MG63 (cell line): ENCODE results near the gene SRSF12. TPM values are rescaled to one million over a fixed set of nuclear protein-coding genes. Genes with fewer than 3 reads are reported as not detected.
"Not testable (repeated sequence)": the region's sequence is repeated elsewhere in the genome, so short reads cannot be mapped to it uniquely, and the experiment has no call there.

Source experiments
- DNase-seq: peaks from one replicate; pipeline ENCODE4 v3.0.0-alpha.2; 2020
- H3K27me3 ChIP-seq: fragments of 250-450 bp; sonication (Bioruptor Pico); 2 replicates; pipeline ENCODE4 v1.5.1; 2020; ENCODE audit warnings: mild to moderate bottlenecking, moderate library complexity
- H3K36me3 ChIP-seq: fragments of 250-450 bp; sonication (Bioruptor Pico); 2 replicates; pipeline ENCODE4 v1.5.1; 2020; ENCODE audit warnings: mild to moderate bottlenecking, moderate library complexity
- H3K4me3 ChIP-seq: fragments of 250-450 bp; sonication (Bioruptor Pico); 2 replicates; pipeline ENCODE4 v1.5.1; 2020; ENCODE audit warnings: mild to moderate bottlenecking, moderate library complexity
- H3K9me3 ChIP-seq: fragments of 250-450 bp; sonication (Bioruptor Pico); 2 replicates; pipeline ENCODE4 v1.5.1; 2020; ENCODE audit warnings: mild to moderate bottlenecking, moderate library complexity
- total RNA-seq: library from RNA; depleted of rRNA; stranded (reverse); fragments of >200 nt; shearing (Covaris generic); gene quantifications from 2 replicates; pipeline ENCODE4 v1.2.3, GENCODE V29; 2014; ENCODE audit warnings: low replicate concordance

SRSF12 gene
- total RNA-seq, 1 experiment from 2014 or later = 0.46 TPM

- no peak overlapping the region for H3K4me3 ChIP-seq
- H3K36me3 ChIP-seq = no peaks in the 10 kb centered on the region
- no peaks in the 10 kb centered on the region for H3K27me3 ChIP-seq
- DNase-seq = no peak
- no peaks in the 10 kb centered on the region for H3K9me3 ChIP-seq
Measured at GRCh38 chr6:89138173-89138572, 20.3 kb upstream of the SRSF12 start.

GRCh38 chr6:89134723-89135122, 16.9 kb upstream of the SRSF12 start:
- DNase-seq = no peak
- Histone ChIP-seq H3K36me3 (no peaks in the 10 kb centered on the region), H3K9me3 (no peaks in the 10 kb centered on the region), H3K27me3 (no peaks in the 10 kb centered on the region), H3K4me3 (no peak overlapping the region)

GRCh38 chr6:89133981-89134380, 16.1 kb upstream of the SRSF12 start:
- Histone ChIP-seq H3K4me3 (no peak overlapping the region), H3K9me3 (no peaks in the 10 kb centered on the region), H3K27me3 (no peaks in the 10 kb centered on the region), H3K36me3 (no peaks in the 10 kb centered on the region)
- no peak for DNase-seq

- DNase-seq = no peak
- Histone ChIP-seq H3K4me3 (no peak overlapping the region), H3K36me3 (no peaks in the 10 kb centered on the region), H3K9me3 (no peaks in the 10 kb centered on the region), H3K27me3 (no peaks in the 10 kb centered on the region)
Measured at GRCh38 chr6:89132057-89132456, 14.2 kb upstream of the SRSF12 start.

GRCh38 chr6:89131599-89131998, 13.7 kb upstream of the SRSF12 start:
- Histone ChIP-seq H3K27me3 (no peaks in the 10 kb centered on the region), H3K36me3 (no peaks in the 10 kb centered on the region), H3K4me3 (no peak overlapping the region), H3K9me3 (no peaks in the 10 kb centered on the region)
- DNase-seq = no peak

- not testable (repeated sequence) for DNase-seq, H3K4me3 ChIP-seq, H3K27me3 ChIP-seq
Measured at GRCh38 chr6:89128256-89128671, 10.4 kb upstream of the SRSF12 start.

GRCh38 chr6:89122625-89123024, 4.8 kb upstream of the SRSF12 start:
- no peaks in the 10 kb centered on the region for H3K36me3 ChIP-seq
- DNase-seq = no peak

More at GRCh38 chr6:89128256-89128671, 10.4 kb upstream of the SRSF12 start:
- not testable (repeated sequence) for H3K9me3 ChIP-seq, H3K36me3 ChIP-seq

GRCh38 chr6:89121934-89122333, 4.1 kb upstream of the SRSF12 start:
- no peaks in the 10 kb centered on the region for H3K9me3 ChIP-seq
- H3K4me3 ChIP-seq = no peak overlapping the region
- DNase-seq = no peak
- H3K36me3 ChIP-seq = no peaks in the 10 kb centered on the region
- no peaks in the 10 kb centered on the region for H3K27me3 ChIP-seq

More at GRCh38 chr6:89122625-89123024, 4.8 kb upstream of the SRSF12 start:
- H3K27me3 ChIP-seq = no peaks in the 10 kb centered on the region
- no peaks in the 10 kb centered on the region for H3K9me3 ChIP-seq
- no peak overlapping the region for H3K4me3 ChIP-seq

- H3K9me3 ChIP-seq = no peaks in the 10 kb centered on the region
- no peak overlapping the region for H3K4me3 ChIP-seq
- H3K27me3 ChIP-seq = no peaks in the 10 kb centered on the region
- DNase-seq = peak; percentile 23
- no peaks in the 10 kb centered on the region for H3K36me3 ChIP-seq
Measured at GRCh38 chr6:89120371-89120770, 2.5 kb upstream of the SRSF12 start.

GRCh38 chr6:89118931-89119330, 1.1 kb upstream of the SRSF12 start:
- Histone ChIP-seq H3K36me3 (no peaks in the 10 kb centered on the region), H3K4me3 (no peak overlapping the region), H3K27me3 (no peaks in the 10 kb centered on the region), H3K9me3 (no peaks in the 10 kb centered on the region)
- no peak for DNase-seq

GRCh38 chr6:89116702-89117101, 1.2 kb downstream of the SRSF12 start:
- no peak for DNase-seq
- H3K9me3 ChIP-seq = no peaks in the 10 kb centered on the region
- H3K36me3 ChIP-seq = no peaks in the 10 kb centered on the region
- H3K27me3 ChIP-seq = no peaks in the 10 kb centered on the region
- peak overlapping the region; percentile 57 for H3K4me3 ChIP-seq

GRCh38 chr6:89111933-89112332, 5.9 kb downstream of the SRSF12 start:
- no peaks in the 10 kb centered on the region for H3K36me3 ChIP-seq
- DNase-seq = no peak
- no peak overlapping the region for H3K4me3 ChIP-seq
- no peaks in the 10 kb centered on the region for H3K9me3 ChIP-seq
- no peaks in the 10 kb centered on the region for H3K27me3 ChIP-seq

- no peaks in the 10 kb centered on the region for H3K36me3 ChIP-seq
- DNase-seq = no peak
- H3K27me3 ChIP-seq = no peaks in the 10 kb centered on the region
- no peak overlapping the region for H3K4me3 ChIP-seq
- no peaks in the 10 kb centered on the region for H3K9me3 ChIP-seq
Measured at GRCh38 chr6:89110284-89110683, 7.6 kb downstream of the SRSF12 start.

- DNase-seq = no peak
- no peak overlapping the region for H3K4me3 ChIP-seq
- H3K27me3 ChIP-seq = no peaks in the 10 kb centered on the region
- H3K36me3 ChIP-seq = no peaks in the 10 kb centered on the region
- H3K9me3 ChIP-seq = no peaks in the 10 kb centered on the region
Measured at GRCh38 chr6:89100114-89100513, 17.8 kb downstream of the SRSF12 start.

- Histone ChIP-seq H3K36me3 (no peaks in the 10 kb centered on the region), H3K27me3 (no peaks in the 10 kb centered on the region), H3K4me3 (no peak overlapping the region)
Measured at GRCh38 chr6:89098461-89098860, 19.4 kb downstream of the SRSF12 start.

GRCh38 chr6:89087881-89088280, 30.0 kb downstream of the SRSF12 start:
- Histone ChIP-seq H3K4me3 (no peak overlapping the region), H3K27me3 (no peaks in the 10 kb centered on the region), H3K36me3 (peaks cover 28% of the 10 kb centered on the region), H3K9me3 (no peaks in the 10 kb centered on the region)
- no peak for DNase-seq

More at GRCh38 chr6:89098461-89098860, 19.4 kb downstream of the SRSF12 start:
- H3K9me3 ChIP-seq = no peaks in the 10 kb centered on the region
- DNase-seq = no peak

GRCh38 chr6:89085409-89086205, 32.3 kb downstream of the SRSF12 start:
- Histone ChIP-seq H3K4me3 (no peak overlapping the region), H3K27me3 (no peaks in the 10 kb centered on the region)
- no peak for DNase-seq

GRCh38 chr6:89084954-89085353, 32.9 kb downstream of the SRSF12 start:
- peaks cover 32% of the 10 kb centered on the region for H3K36me3 ChIP-seq
- no peak for DNase-seq
- no peak overlapping the region for H3K4me3 ChIP-seq
- H3K27me3 ChIP-seq = no peaks in the 10 kb centered on the region
- H3K9me3 ChIP-seq = no peaks in the 10 kb centered on the region

More at GRCh38 chr6:89085409-89086205, 32.3 kb downstream of the SRSF12 start:
- peaks cover 32% of the 10 kb centered on the region for H3K36me3 ChIP-seq
- H3K9me3 ChIP-seq = no peaks in the 10 kb centered on the region
